ENCODE measurements around the gene KAT2A. TPM values are rescaled to one million over a fixed set of nuclear protein-coding genes. Genes with fewer than 3 reads are reported as not detected.

Gene KAT2A
- total RNA-seq, 1 experiment from 2014 or later, result 41.2 TPM

GRCh38 chr17:42132941-42133340, 11.8 kb upstream of the KAT2A start:
- H3K4me1 ChIP-seq (ENCODE audit: control insufficient read depth in 1 of 2, insufficient read depth in 2 of 2, low read length in 2 of 2), result peaks cover 0 to 11% of the 10 kb centered on the region in 2 experiments; a peak in 2 of 4 replicates
- ChIA-PET RAD21 (ENCODE audit: low non-redundant PET in 1 of 2, low total read pairs in 2 of 2, uncharacterized antibody in 2 of 2, unreplicated experiment in 2 of 2) (no interaction called here), CTCF (no interaction called here), POLR2A (no interaction called here)
- no peak overlapping the region for H3K4me3 ChIP-seq (replicated peaks in 1 of 2; ENCODE audit: low read depth in 1 of 2, low read length in 2 of 2)
- no peak overlapping the region for H3K9ac ChIP-seq (ENCODE audit: low read length)
- ATAC-seq (no peak), DNase-seq (ENCODE audit: low read depth, low spot score) (no peak)
- H3K4me2 ChIP-seq (ENCODE audit: low read length), result no peak overlapping the region
- H3K27ac ChIP-seq (ENCODE audit: low read depth, low read length), result no peak overlapping the region
- no peak overlapping the region for H2AFZ ChIP-seq (ENCODE audit: low read depth, low read length, poor library complexity, severe bottlenecking)
- H3K9me2 ChIP-seq (ENCODE audit: insufficient read depth), result no peaks in the 10 kb centered on the region
- BruUV-seq (replicated peaks), result no TSS peak
- TF ChIP-seq ZNF274 (IDR thresholded peaks at IDR 0.05; ENCODE audit: low read depth, low read length) (no peak), POLR2A (IDR thresholded peaks at IDR 0.05; ENCODE audit: borderline replicate concordance, extremely low read depth, insufficient read depth, insufficient read length) (no peak), TCF7L2 (IDR thresholded peaks at IDR 0.05; ENCODE audit: borderline replicate concordance, extremely low read depth, insufficient read depth, insufficient read length) (no peak), EGR1 (IDR thresholded peaks at IDR 0.05; ENCODE audit: low read depth) (no peak), MAX (IDR thresholded peaks at IDR 0.05) (no peak), SRF (IDR thresholded peaks at IDR 0.05; ENCODE audit: low read depth) (no peak), CEBPB (IDR thresholded peaks at IDR 0.05; ENCODE audit: low read depth) (no peak), POLR2AphosphoS5 (IDR thresholded peaks at IDR 0.05; ENCODE audit: low read depth, low read length) (no peak), SIN3A (IDR thresholded peaks at IDR 0.05; ENCODE audit: low read depth) (no peak), ZBTB33 (IDR thresholded peaks at IDR 0.05; ENCODE audit: extremely low read depth, insufficient replicate concordance, low read length) (no peak), YY1 (IDR thresholded peaks at IDR 0.05; ENCODE audit: extremely low read depth, insufficient replicate concordance, low read depth, low read length) (no peak), EZH2phosphoT487 (IDR thresholded peaks at IDR 0.05; ENCODE audit: borderline replicate concordance) (no peak), FOSL1 (IDR thresholded peaks at IDR 0.05; ENCODE audit: low read depth) (no peak), JUND (IDR thresholded peaks at IDR 0.05) (no peak), CBX3 (IDR thresholded peaks at IDR 0.05; ENCODE audit: low read depth) (no peak)
- TF ChIP-seq, protein P1, sequence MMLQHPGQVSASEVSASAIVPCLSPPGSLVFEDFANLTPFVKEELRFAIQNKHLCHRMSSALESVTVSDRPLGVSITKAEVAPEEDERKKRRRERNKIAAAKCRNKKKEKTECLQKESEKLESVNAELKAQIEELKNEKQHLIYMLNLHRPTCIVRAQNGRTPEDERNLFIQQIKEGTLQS (IDR thresholded peaks at IDR 0.05), result no peak
- TF ChIP-seq, protein P2, sequence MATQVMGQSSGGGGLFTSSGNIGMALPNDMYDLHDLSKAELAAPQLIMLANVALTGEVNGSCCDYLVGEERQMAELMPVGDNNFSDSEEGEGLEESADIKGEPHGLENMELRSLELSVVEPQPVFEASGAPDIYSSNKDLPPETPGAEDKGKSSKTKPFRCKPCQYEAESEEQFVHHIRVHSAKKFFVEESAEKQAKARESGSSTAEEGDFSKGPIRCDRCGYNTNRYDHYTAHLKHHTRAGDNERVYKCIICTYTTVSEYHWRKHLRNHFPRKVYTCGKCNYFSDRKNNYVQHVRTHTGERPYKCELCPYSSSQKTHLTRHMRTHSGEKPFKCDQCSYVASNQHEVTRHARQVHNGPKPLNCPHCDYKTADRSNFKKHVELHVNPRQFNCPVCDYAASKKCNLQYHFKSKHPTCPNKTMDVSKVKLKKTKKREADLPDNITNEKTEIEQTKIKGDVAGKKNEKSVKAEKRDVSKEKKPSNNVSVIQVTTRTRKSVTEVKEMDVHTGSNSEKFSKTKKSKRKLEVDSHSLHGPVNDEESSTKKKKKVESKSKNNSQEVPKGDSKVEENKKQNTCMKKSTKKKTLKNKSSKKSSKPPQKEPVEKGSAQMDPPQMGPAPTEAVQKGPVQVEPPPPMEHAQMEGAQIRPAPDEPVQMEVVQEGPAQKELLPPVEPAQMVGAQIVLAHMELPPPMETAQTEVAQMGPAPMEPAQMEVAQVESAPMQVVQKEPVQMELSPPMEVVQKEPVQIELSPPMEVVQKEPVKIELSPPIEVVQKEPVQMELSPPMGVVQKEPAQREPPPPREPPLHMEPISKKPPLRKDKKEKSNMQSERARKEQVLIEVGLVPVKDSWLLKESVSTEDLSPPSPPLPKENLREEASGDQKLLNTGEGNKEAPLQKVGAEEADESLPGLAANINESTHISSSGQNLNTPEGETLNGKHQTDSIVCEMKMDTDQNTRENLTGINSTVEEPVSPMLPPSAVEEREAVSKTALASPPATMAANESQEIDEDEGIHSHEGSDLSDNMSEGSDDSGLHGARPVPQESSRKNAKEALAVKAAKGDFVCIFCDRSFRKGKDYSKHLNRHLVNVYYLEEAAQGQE (IDR thresholded peaks at IDR 0.05; ENCODE audit: low read depth), result no peak
- H3K9me3 ChIP-seq (ENCODE audit: control insufficient read depth in 1 of 2, insufficient read depth in 1 of 2, low read depth in 1 of 2, low read length in 2 of 2), result no peaks in the 10 kb centered on the region
- no peaks in the 10 kb centered on the region for H3K27me3 ChIP-seq (ENCODE audit: insufficient read depth, low read length)
- peaks cover 17 to 28% of the 10 kb centered on the region in 2 experiments; a peak in 3 of 4 replicates for H3K36me3 ChIP-seq (ENCODE audit: control insufficient read depth in 1 of 2, insufficient read depth in 2 of 2, low read length in 2 of 2)
- no peaks in the 10 kb centered on the region for H4K20me1 ChIP-seq (ENCODE audit: insufficient read depth)
- peaks cover 78% of the 10 kb centered on the region for H3K79me2 ChIP-seq (ENCODE audit: insufficient read depth, low read length)
- intact Hi-C loops (cut with micrococcal nuclease), result no loop called here
